GM06990 (cell line): Measurements from ENCODE around the gene TSACC.

ENCODE experiments used
- DNase-seq: peaks from one replicate; pipeline ENCODE4 v3.0.0-alpha.2; 2011; ENCODE audit not compliant: insufficient read length; ENCODE audit errors: extremely low read depth
- H3K27me3 ChIP-seq: replicated peaks from 2 replicates; pipeline ENCODE4 v1.6.0; 2011; ENCODE audit warnings: low read length; ENCODE audit not compliant: control insufficient read depth, insufficient read depth
- H3K36me3 ChIP-seq: 2 replicates; pipeline ENCODE4 v1.5.1; 2011; ENCODE audit warnings: low read length; ENCODE audit not compliant: control insufficient read depth, insufficient read depth
- H3K4me3 ChIP-seq: replicated peaks from 2 replicates; pipeline ENCODE4 v1.5.1; 2011; ENCODE audit warnings: low read depth, mild to moderate bottlenecking, control low read depth, low read length
- TF ChIP-seq, protein P1 (sequence below): IDR thresholded peaks from 2 replicates; pipeline ENCODE4 v1.5.1; 2011; ENCODE audit warnings: low read length, control low read depth, mild to moderate bottlenecking, inconsistent platforms; ENCODE audit not compliant: insufficient read depth, poor library complexity, severe bottlenecking

Gene TSACC

DNA sequence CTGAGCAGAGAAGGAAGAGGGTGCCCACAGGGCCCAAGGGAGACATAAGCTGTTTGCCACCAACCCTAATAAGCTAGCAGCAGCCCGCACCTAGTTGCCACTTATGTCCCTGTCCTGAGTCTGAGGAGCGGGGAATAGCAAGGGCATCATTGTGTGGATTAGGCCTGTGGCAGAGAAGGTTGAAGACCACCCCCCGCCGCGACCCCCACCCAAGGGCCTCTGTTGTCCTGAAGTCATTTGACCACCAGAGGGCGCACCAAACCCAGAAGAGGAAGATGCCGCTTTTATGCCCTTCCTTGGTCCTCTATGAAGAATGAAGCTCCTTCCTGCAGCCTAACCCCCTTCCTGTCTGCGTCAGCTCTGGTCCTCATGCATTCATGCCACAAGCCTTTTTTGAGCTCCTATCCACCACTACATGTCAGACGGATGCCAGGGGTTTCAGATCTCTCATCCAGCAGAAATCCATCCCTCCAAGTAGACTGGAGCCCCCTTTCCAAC lies 47.3 kb downstream of the TSACC start:
- Histone ChIP-seq H3K27me3 (no peaks in the 10 kb centered on the region; the same call in none of the 2 replicates), H3K36me3 (no peaks in the 10 kb centered on the region), H3K4me3 (no peak overlapping the region)
- TF ChIP-seq, protein P1, sequence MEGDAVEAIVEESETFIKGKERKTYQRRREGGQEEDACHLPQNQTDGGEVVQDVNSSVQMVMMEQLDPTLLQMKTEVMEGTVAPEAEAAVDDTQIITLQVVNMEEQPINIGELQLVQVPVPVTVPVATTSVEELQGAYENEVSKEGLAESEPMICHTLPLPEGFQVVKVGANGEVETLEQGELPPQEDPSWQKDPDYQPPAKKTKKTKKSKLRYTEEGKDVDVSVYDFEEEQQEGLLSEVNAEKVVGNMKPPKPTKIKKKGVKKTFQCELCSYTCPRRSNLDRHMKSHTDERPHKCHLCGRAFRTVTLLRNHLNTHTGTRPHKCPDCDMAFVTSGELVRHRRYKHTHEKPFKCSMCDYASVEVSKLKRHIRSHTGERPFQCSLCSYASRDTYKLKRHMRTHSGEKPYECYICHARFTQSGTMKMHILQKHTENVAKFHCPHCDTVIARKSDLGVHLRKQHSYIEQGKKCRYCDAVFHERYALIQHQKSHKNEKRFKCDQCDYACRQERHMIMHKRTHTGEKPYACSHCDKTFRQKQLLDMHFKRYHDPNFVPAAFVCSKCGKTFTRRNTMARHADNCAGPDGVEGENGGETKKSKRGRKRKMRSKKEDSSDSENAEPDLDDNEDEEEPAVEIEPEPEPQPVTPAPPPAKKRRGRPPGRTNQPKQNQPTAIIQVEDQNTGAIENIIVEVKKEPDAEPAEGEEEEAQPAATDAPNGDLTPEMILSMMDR: peak; percentile 89
- peak; percentile 39 for DNase-seq

DNA sequence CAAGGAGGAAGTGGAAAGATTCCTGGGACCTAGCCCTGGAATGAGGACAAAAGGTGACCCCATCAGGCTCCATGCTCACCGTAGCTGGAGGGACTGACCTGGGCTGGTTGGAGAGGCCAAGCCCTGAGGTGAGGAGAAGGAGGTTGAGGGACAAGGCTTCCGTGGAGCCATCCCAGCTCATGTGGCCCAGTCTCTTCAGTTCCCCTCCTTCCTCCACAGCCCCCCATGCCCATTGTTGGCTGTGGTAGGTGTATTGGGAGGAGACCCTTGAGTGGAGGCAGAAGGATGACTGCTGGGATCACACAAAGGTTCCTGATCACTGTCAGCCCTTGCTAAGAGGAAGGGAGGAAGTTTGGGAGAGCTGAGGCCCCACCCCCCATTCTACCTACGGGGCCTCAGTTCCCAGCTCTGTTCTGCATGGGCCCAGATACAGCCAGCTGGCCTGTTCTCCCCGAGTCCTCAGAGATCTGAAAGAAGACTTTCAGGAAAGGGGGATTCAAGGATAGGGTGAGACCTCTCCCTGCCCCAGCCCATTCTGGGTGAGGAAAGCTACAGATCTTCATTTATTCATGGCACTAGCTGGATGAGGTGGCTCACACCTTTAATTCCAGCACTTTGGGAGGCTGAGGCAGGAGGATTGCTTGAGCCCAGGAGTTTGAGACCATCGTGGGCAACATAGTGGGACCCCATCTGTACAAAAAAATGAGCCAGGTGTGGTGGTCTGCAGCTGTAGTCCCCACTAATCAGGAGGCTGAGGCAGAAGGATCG lies 48.0 kb downstream of the TSACC start:
- no peaks in the 10 kb centered on the region; the same call in none of the 2 replicates for H3K27me3 ChIP-seq

GRCh38 chr1:156386949-156387869 lies 48.9 kb downstream of the TSACC start:
- TF ChIP-seq, protein P1: no peak
- no peaks in the 10 kb centered on the region; the same call in none of the 2 replicates for H3K27me3 ChIP-seq

More for the DNA sequence above, 48.0 kb downstream of the TSACC start:
- DNase-seq: no peak
- Histone ChIP-seq H3K36me3 (no peaks in the 10 kb centered on the region), H3K4me3 (no peak overlapping the region)
- TF ChIP-seq, protein P1: no peak

GRCh38 chr1:156387870-156388173 lies 49.5 kb downstream of the TSACC start:
- TF ChIP-seq, protein P1: no peak
- H3K27me3 ChIP-seq: no peaks in the 10 kb centered on the region; the same call in none of the 2 replicates
- no peak overlapping the region for H3K4me3 ChIP-seq
- no peaks in the 10 kb centered on the region for H3K36me3 ChIP-seq
- no peak for DNase-seq

More at GRCh38 chr1:156386949-156387869, 48.9 kb downstream of the TSACC start:
- Histone ChIP-seq H3K36me3 (no peaks in the 10 kb centered on the region), H3K4me3 (no peak overlapping the region)
- no peak for DNase-seq

DNA sequence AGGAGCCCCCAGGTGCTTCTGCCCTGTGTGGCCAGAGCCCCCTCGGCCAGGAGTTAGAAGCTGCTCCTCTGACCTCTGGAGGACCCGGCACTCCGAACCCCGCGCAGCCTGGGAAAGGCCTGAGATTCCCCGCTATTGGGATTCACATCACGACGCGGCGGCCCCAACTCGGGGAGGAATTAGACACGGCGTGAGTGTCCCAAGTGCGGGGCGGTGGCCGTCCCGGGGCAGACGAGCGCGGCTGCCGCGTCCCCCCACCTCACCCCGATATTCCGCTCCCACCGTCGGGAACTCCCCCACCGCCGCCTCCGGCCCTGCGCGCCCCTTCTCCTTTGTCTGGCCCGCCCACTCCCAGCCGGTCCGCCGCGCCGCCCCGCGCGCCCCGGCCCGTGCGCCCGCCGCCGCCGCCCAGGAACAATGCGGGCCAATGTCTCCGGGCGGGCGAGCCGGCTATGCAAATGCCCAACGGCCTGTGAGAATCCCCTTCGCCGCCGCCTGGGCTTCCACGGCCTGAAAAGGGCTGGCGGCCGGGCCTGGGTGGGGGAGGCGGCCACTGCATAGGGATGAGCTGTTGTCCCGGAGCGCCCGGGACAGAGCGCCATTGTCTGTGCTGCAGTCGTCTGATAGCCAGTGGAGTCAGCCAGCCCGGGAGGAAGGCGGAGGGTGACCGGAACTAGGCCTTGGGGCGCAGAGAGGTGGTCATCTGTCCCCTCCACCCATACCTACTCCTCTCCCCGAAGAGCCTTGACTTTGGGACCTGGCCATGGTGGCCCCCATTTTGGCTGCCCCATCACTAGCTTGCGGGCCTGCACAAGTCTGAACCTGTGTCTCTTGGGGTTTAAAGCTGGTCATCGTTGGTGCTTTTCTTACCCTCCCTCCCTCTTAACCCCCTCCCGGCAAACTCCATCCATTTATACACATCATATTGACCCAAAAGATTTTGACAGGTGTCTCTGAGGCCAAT lies 50.1 kb downstream of the TSACC start:
- no peaks in the 10 kb centered on the region; the same call in none of the 2 replicates for H3K27me3 ChIP-seq
- no peak for DNase-seq
- H3K36me3 ChIP-seq: no peaks in the 10 kb centered on the region
- no peak overlapping the region; the same call in 1 of the 2 replicates for H3K4me3 ChIP-seq
- TF ChIP-seq, protein P1: no peak
